Activated CD8-positive, alpha-beta memory T cell treated with anti-CD3 and anti-CD28 coated beads for 24 hours (primary cell): ENCODE measurements around the gene LANCL3.
"Not testable (repeated sequence)": the region's sequence is repeated elsewhere in the genome, so short reads cannot be mapped to it uniquely, and the experiment has no call there.

Experiments used
- DNase-seq: peaks from one replicate; pipeline ENCODE4 v3.0.0-alpha.2; 2020

LANCL3 gene

GRCh38 chrX:37627602-37628001 is 56.1 kb downstream of the LANCL3 start:
- DNase-seq = no peak

GRCh38 chrX:37638047-37638446 is 66.6 kb downstream of the LANCL3 start:
- no peak for DNase-seq

DNA sequence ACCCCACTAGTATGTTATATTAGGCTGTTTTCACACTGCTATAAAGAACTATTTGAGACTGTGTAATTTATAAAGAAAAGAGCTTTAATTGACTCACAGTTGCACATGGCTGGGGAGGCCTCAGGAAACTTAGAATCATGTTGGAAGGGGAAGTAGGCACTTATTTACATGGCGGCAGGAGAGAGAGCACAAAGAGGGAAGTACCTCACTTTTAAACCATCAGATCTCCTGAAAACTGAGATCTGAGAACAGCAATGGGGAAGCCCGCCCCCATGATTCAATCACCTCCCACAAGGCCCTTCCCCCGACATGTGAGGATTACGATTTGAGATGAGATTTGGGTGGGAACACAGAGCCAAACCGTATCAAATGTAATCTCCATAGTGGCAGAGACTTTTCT is 68.7 kb downstream of the LANCL3 start:
- DNase-seq = no peak

- DNase-seq = no peak
Measured at GRCh38 chrX:37641859-37642258, 70.4 kb downstream of the LANCL3 start.

GRCh38 chrX:37644381-37645305 is 73.2 kb downstream of the LANCL3 start:
- no peak for DNase-seq

GRCh38 chrX:37646254-37646653 is 74.8 kb downstream of the LANCL3 start:
- DNase-seq = no peak

GRCh38 chrX:37650879-37651278 is 79.4 kb downstream of the LANCL3 start:
- DNase-seq = not testable (repeated sequence)

GRCh38 chrX:37651921-37652452 is 80.5 kb downstream of the LANCL3 start:
- DNase-seq = no peak

- no peak for DNase-seq
Measured at GRCh38 chrX:37652589-37653231, 81.2 kb downstream of the LANCL3 start.

DNA sequence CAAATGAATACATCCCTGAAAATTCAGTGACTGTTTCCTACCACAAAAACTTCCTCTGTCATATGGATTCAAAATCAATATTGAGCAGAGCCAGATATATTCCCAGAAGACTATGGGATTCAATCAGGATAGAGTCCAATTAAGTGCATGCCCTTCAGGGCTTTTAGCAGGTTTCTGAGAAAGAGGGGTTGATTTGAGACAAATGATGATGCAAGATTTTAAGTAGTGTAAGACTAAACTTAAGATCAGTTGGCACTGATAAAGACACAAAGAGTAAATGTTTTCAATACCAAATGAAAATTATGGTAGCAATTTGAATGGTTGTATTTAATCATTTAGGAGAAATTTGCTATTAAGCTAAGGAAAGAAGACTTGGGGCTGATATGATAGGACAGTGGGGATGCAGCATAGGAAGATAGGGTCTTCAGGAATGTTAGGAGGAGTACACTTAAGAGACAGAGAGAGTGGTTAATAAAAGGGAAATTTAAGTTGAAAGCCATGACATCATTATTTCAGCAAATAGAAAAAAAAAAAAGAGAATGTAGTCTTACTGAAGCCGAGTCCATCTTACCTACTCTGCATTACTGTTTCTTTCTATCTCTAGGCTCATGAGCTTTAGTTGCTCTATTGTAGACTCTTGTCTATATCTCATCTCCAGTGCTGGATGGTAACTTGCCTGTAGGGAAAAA is 82.1 kb downstream of the LANCL3 start:
- DNase-seq = no peak

DNA sequence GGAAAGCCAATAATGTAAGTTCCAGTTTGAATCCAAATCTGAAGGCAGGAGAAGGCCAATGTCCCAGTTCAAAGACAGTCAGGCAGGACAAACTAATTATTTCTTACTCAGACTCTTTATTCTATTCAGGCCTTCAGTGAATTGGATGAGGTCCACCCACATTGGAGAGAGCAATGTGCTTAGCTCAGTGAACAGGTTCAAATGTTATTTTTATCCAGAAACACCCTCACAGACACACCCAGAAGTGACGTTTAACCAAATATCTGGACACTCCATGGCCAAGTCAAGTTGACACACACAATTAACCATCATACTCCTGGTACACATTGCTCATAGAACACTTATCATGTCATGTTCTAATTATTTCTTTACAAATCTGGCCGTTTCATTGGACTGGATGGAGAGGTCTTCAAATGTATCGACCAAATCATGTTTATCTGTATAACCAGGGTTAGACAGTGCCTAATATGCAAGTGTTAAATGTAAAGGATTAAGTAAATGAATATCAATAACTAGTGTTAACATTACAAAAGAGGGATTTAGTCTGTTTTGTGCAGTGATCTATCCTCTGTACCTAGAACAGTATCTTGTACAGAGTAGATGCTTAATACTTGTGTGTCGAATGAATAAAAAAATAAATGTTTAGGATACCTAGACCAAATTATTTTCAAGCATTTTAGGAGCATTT is 87.0 kb downstream of the LANCL3 start:
- DNase-seq = no peak

GRCh38 chrX:37659047-37659446 is 87.6 kb downstream of the LANCL3 start:
- DNase-seq = no peak

DNA sequence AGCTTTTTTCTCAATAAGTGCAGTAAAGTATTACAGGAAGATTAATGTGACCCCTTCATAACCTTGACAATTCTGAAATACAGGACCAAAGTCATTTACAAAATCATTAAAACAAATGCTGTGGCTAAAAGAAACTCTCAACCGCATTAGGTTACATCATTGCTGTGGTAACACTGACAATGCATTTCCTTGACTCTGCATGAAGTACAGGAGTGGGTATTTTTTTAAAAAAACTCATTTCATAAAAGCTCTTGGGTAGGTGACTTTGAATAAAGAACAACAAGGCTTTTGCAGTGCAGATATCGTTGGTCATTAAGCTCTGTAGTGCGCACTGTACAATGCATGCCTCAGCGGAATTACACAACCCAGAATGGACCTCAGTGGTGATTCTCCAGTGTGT is 90.7 kb downstream of the LANCL3 start:
- DNase-seq = no peak

GRCh38 chrX:37666516-37666915 is 95.1 kb downstream of the LANCL3 start:
- no peak for DNase-seq

DNA sequence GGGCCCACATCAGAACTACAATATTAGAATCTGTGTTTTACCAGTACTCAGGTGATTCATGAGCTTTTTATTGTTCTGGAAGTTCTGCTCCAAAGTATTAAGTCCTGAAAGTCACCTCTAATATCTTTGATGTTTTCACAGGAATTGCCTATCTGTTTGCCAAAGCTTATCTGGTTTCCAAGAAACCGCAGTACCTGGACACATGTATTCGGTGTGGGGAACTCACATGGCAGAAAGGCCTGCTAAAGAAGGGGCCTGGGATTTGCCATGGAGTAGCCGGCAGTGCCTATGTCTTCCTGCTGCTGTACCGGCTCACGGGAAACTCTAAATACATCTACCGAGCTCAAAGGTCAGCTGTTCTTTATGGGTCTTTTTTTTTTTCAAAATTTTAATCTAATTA is 95.7 kb downstream of the LANCL3 start:
- no peak for DNase-seq

- DNase-seq = no peak
Measured at GRCh38 chrX:37672563-37672962, 101.1 kb downstream of the LANCL3 start.

- no peak for DNase-seq
Measured at GRCh38 chrX:37676811-37677210, 105.3 kb downstream of the LANCL3 start.

DNA sequence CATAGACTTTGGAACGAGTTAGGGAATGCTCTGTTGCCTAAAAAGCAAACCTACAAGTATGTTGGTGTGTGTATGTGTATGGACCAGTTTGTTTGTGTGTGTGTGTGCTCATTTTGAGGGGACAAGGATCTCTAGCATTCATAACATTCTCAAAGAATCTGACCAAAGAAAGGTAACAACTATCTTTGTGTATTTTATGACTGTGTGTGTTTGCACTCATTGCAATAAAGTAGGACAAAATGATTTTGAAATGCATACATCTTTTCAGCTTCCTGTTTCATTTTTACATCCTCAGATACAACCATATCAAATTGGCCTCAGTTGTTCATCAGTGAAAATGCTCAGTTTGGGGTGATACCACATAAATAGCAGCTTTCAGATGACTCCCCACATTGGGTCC is 105.8 kb downstream of the LANCL3 start:
- DNase-seq = no peak

GRCh38 chrX:37677765-37678164 is 106.3 kb downstream of the LANCL3 start:
- no peak for DNase-seq

- DNase-seq = no peak
Measured at GRCh38 chrX:37678574-37678973, 107.1 kb downstream of the LANCL3 start.

GRCh38 chrX:37679230-37679629 is 107.8 kb downstream of the LANCL3 start:
- no peak for DNase-seq

DNA sequence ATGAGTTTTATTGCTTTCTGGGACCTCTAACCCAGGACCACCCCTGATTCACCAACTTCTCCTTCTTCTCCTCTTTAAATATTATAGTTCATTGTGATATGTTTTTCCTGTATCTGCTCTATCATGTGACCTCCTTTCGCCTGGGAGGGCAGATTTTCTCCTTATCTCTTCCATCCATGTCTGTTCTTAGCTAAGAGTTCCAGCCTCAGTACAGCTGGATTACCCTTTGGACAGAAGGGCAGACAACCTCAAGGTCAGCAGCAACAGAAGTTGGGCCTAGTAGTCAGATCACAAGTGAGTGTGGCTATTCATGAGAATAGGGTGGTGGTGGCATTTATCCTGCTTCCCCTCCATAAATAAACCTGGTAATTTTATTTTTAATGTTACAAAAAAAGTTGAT is 108.4 kb downstream of the LANCL3 start:
- DNase-seq = no peak

GRCh38 chrX:37684426-37684825 is 113.0 kb downstream of the LANCL3 start:
- no peak for DNase-seq
